HFFc6 (cell line): Measurements from ENCODE around the gene SS18L1. TPM values are rescaled to one million over a fixed set of nuclear protein-coding genes. Genes with fewer than 3 reads are reported as not detected.

Source experiments
- DNase-seq: peaks from one replicate; pipeline ENCODE4 v3.0.0-alpha.2; 2018
- H3K27ac Mint-ChIP-seq: 2 replicates; pipeline ENCODE4 v1.8.0; 2020; ENCODE audit warnings: mild to moderate bottlenecking, mixed read lengths
- H3K27me3 Mint-ChIP-seq: 2 replicates; pipeline ENCODE4 v1.8.0; 2021; ENCODE audit warnings: mild to moderate bottlenecking, moderate library complexity, mixed read lengths; ENCODE audit not compliant: insufficient read depth
- H3K36me3 Mint-ChIP-seq: 2 replicates; pipeline ENCODE4 v1.8.0; 2021; ENCODE audit warnings: low read depth, mixed read lengths
- H3K4me1 Mint-ChIP-seq: 2 replicates; pipeline ENCODE4 v1.8.0; 2020; ENCODE audit warnings: low read depth, mixed read lengths
- H3K4me3 Mint-ChIP-seq: 2 replicates; pipeline ENCODE4 v1.8.0; 2020; ENCODE audit warnings: mild to moderate bottlenecking, moderate library complexity, mixed read lengths
- H3K9me3 Mint-ChIP-seq: 2 replicates; pipeline ENCODE4 v1.8.0; 2020; ENCODE audit warnings: mild to moderate bottlenecking, mixed read lengths
- CTCF ChIP-seq: fragments of 200-600 bp; sonication (generic); IDR thresholded peaks from 2 replicates; pipeline ENCODE4 v1.5.0; 2021; ENCODE audit warnings: antibody characterized with exemption, mild to moderate bottlenecking
- total RNA-seq, 6 experiments: library from RNA; stranded (reverse); fragmentation: NEBNext Ultra II Directional; extraction: Animal tissue kit (Norgen Biotek cat#: 25700); gene quantifications; 2 replicates in 1 of 6; 3 replicates in 5 of 6; pipeline ENCODE4 v1.2.3, GENCODE V29; 2021

Gene SS18L1
- total RNA-seq, 6 experiments from 2014 or later, result 5.5 to 7.9 (median 5.9) TPM

GRCh38 chr20:62228982-62229545 lies 85.5 kb downstream of the SS18L1 start:
- Mint-ChIP-seq H3K4me1 (no peaks in the 10 kb centered on the region), H3K4me3 (no peak overlapping the region), H3K9me3 (peaks cover 4% of the 10 kb centered on the region; the same call in 1 of the 2 replicates), H3K27ac (no peak overlapping the region), H3K36me3 (no peaks in the 10 kb centered on the region), H3K27me3 (peaks cover 16% of the 10 kb centered on the region)
- TF ChIP-seq CTCF, result no peak
- no peak for DNase-seq

- Mint-ChIP-seq H3K9me3 (peaks cover 4% of the 10 kb centered on the region; the same call in 1 of the 2 replicates), H3K4me1 (no peaks in the 10 kb centered on the region), H3K4me3 (no peak overlapping the region), H3K27ac (no peak overlapping the region), H3K27me3 (peaks cover 16% of the 10 kb centered on the region), H3K36me3 (no peaks in the 10 kb centered on the region)
- no peak for TF ChIP-seq CTCF
- no peak for DNase-seq
These were observed 86.1 kb downstream of the SS18L1 start for GRCh38 chr20:62229667-62230066.

- H3K4me1 Mint-ChIP-seq, result no peaks in the 10 kb centered on the region
- no peak overlapping the region for H3K4me3 Mint-ChIP-seq
- TF ChIP-seq CTCF, result no peak
- DNase-seq, result no peak
- H3K36me3 Mint-ChIP-seq, result no peaks in the 10 kb centered on the region
- peaks cover 4% of the 10 kb centered on the region; the same call in 1 of the 2 replicates for H3K9me3 Mint-ChIP-seq
- no peak overlapping the region for H3K27ac Mint-ChIP-seq
- H3K27me3 Mint-ChIP-seq, result peaks cover 15% of the 10 kb centered on the region
These were observed 86.7 kb downstream of the SS18L1 start for GRCh38 chr20:62230276-62230675.

GRCh38 chr20:62230696-62231095 lies 87.1 kb downstream of the SS18L1 start:
- Mint-ChIP-seq H3K4me1 (no peaks in the 10 kb centered on the region), H3K36me3 (no peaks in the 10 kb centered on the region), H3K9me3 (peaks cover 4% of the 10 kb centered on the region; the same call in 1 of the 2 replicates), H3K4me3 (no peak overlapping the region), H3K27ac (no peak overlapping the region), H3K27me3 (peaks cover 13% of the 10 kb centered on the region)
- TF ChIP-seq CTCF, result no peak
- DNase-seq, result no peak

GRCh38 chr20:62231292-62231691 lies 87.7 kb downstream of the SS18L1 start:
- H3K27me3 Mint-ChIP-seq, result peaks cover 7% of the 10 kb centered on the region
- no peak for DNase-seq
- H3K36me3 Mint-ChIP-seq, result no peaks in the 10 kb centered on the region
- H3K4me3 Mint-ChIP-seq, result no peak overlapping the region
- H3K9me3 Mint-ChIP-seq, result peaks cover 4% of the 10 kb centered on the region; the same call in 1 of the 2 replicates
- no peak for TF ChIP-seq CTCF
- H3K4me1 Mint-ChIP-seq, result no peaks in the 10 kb centered on the region
- no peak overlapping the region for H3K27ac Mint-ChIP-seq

Other genes starting within 250 kb of the SS18L1 start
- 10 to 100 TPM in 3 of 6 experiments, 1 to 10 TPM in 3; 9.4 to 11.7 (median 9.9) TPM for gene TAF4, start 77.9 kb upstream of the SS18L1 start, total RNA-seq
- 10 to 100 TPM; 40.4 to 42.7 (median 40.9) TPM for gene LSM14B, start 21.3 kb upstream of the SS18L1 start, total RNA-seq
- 100 to 1,000 TPM; 296 to 357 (median 334) TPM for gene PSMA7, start 375 bp upstream of the SS18L1 start, total RNA-seq
- gene MTG2, start 39.3 kb downstream of the SS18L1 start, total RNA-seq, result 10 to 100 TPM; 27.9 to 33.8 (median 30.2) TPM
- gene HRH3, start 76.5 kb downstream of the SS18L1 start, total RNA-seq, result not detected
- gene OSBPL2, start 94.8 kb downstream of the SS18L1 start, total RNA-seq, result 10 to 100 TPM; 32.2 to 37.6 (median 33.5) TPM
- gene ADRM1, start 159.2 kb downstream of the SS18L1 start, total RNA-seq, result 100 to 1,000 TPM; 126 to 133 (median 129) TPM
- 1 to 10 TPM; 1.2 to 2.4 (median 1.5) TPM for gene LAMA5, start 223.5 kb downstream of the SS18L1 start, total RNA-seq
- 1,000 to 10,000 TPM; 1,061 to 1,388 (median 1,229) TPM for gene RPS21, start 243.3 kb downstream of the SS18L1 start, total RNA-seq